Tibial nerve (tissue), 4 donors: Measurements from ENCODE around the gene SETD1A. TPM values are rescaled to one million over a fixed set of nuclear protein-coding genes. Genes with fewer than 3 reads are reported as not detected.

ENCODE experiments used
- DNase-seq, 2 donors: peaks; one replicate each; pipeline ENCODE4 v3.0.0-alpha.2; 2019; ENCODE audit warnings: low spot score in 2 of 2
- H3K27ac ChIP-seq, 4 donors: fragments of 200-600 bp; sonication (generic) in 3 of 4; one replicate each; pipeline ENCODE4 v1.5.1; 2017 to 2019; ENCODE audit warnings: mild to moderate bottlenecking in 1 of 4
- H3K27me3 ChIP-seq, 2 donors: fragments of 200-600 bp; sonication (generic) in 1 of 2; one replicate each; pipeline versions ENCODE4 v1.5.1 to v1.6.0; 2017 to 2019
- H3K36me3 ChIP-seq, 3 donors: fragments of 200-600 bp; sonication (generic); one replicate each; pipeline ENCODE4 v1.5.1; 2018 to 2019
- H3K4me1 ChIP-seq, 4 donors: fragments of 200-600 bp; sonication (generic) in 3 of 4; one replicate each; pipeline ENCODE4 v1.5.1; 2017 to 2019
- H3K4me3 ChIP-seq, 4 donors: fragments of 200-600 bp; sonication (generic) in 3 of 4; one replicate each; pipeline ENCODE4 v1.5.1; 2017 to 2019; ENCODE audit warnings: mild to moderate bottlenecking in 1 of 4, moderate library complexity in 1 of 4
- H3K9me3 ChIP-seq, 4 donors: fragments of 200-600 bp; sonication (generic) in 3 of 4; one replicate each; pipeline ENCODE4 v1.5.1; 2017 to 2019
- CTCF ChIP-seq, 5 experiments: fragments of 200-600 bp in 3 of 5; fragments of 450-650 bp in 2 of 5; sonication (generic) in 3 of 5; IDR thresholded peaks; one replicate each; pipeline ENCODE4 v1.5.1; 2016 to 2019; ENCODE audit warnings: antibody characterized with exemption in 5 of 5, mild to moderate bottlenecking in 3 of 5, moderate library complexity in 2 of 5
- EP300 ChIP-seq, 2 donors: sonication (generic); formaldehyde crosslinking; IDR thresholded peaks; one replicate each; pipeline ENCODE4 v1.6.1; 2017; ENCODE audit warnings: antibody characterized with exemption in 2 of 2, mild to moderate bottlenecking in 1 of 2
- POLR2A ChIP-seq, 2 donors: fragments of 450-650 bp; IDR thresholded peaks; one replicate each; pipeline ENCODE4 v1.6.1; 2017; ENCODE audit warnings: antibody characterized with exemption in 2 of 2, mild to moderate bottlenecking in 2 of 2, moderate library complexity in 2 of 2
- whole genome bisulfite sequencing, 2 donors: methylation state at CpG; one replicate each; pipeline ENCODE4 v1.1.5; 2018; 5-methylcytosine and 5-hydroxymethylcytosine counted together
- total RNA-seq, 4 donors: library from RNA; depleted of rRNA; stranded (reverse); fragments of >200 nt; gene quantifications; one replicate each; pipeline ENCODE4 v1.1.0, GENCODE V29; 2016

The SETD1A gene
- total RNA-seq, 4 donors from 2014 or later, result 7.9 to 17.1 (median 10.7) TPM

GRCh38 chr16:30991052-30991451 is 33.5 kb downstream of the SETD1A start:
- Histone ChIP-seq H3K36me3 (peaks cover 0 to 30% (median 0%) of the 10 kb centered on the region in 3 donors), H3K4me1 (peaks cover 0 to 7% (median 1%) of the 10 kb centered on the region in 4 donors), H3K4me3 (no peak overlapping the region), H3K9me3 (no peaks in the 10 kb centered on the region), H3K27me3 (no peaks in the 10 kb centered on the region), H3K27ac (no peak overlapping the region)
- WGBS, 2 donors, result 78 to 85% methylated on average over 7 to 8 of the region's 8 CpGs
- no peak for TF ChIP-seq POLR2A (IDR thresholded peaks at IDR 0.05)
- TF ChIP-seq CTCF (IDR thresholded peaks at IDR 0.05), result no peak
- TF ChIP-seq EP300 (IDR thresholded peaks at IDR 0.05), result no peak
- DNase-seq, result no peak

DNA sequence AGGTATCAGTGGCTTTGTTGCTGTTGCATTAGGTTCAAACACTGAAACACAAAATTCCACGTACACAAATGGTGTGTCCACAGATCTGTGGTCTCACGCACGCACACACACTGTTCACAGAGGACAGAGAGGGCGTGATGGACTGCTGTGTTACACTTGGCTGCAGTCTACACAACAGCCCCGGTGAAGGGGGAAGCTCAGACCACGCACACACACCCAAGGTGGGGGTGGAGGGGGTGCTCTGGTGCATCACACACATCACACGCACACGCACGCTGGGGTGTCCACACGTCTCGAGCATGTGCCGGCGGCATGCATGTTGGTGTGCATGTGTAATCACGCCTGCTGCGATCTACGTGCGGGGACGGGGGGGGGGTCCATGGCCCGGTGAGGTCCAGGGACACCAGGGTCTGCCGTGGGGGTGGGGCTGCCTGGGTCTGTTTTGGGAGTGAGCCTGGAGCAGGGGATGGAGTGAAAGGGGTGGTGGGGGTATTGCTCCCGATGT is 34.8 kb downstream of the SETD1A start:
- 84 to 87% methylated on average over 16 to 19 of the region's 21 CpGs for WGBS, 2 donors
- Histone ChIP-seq H3K27ac (no peak overlapping the region), H3K4me1 (peaks cover 0 to 12% (median under 1%) of the 10 kb centered on the region in 4 donors), H3K9me3 (no peaks in the 10 kb centered on the region), H3K4me3 (no peak overlapping the region), H3K27me3 (no peaks in the 10 kb centered on the region), H3K36me3 (peaks cover 0 to 18% (median 0%) of the 10 kb centered on the region in 3 donors)
- no peak for DNase-seq
- no peak for TF ChIP-seq POLR2A (IDR thresholded peaks at IDR 0.05)

GRCh38 chr16:30992931-30993816 is 35.6 kb downstream of the SETD1A start:
- Histone ChIP-seq H3K27ac (no peak overlapping the region), H3K4me3 (no peak overlapping the region), H3K27me3 (no peaks in the 10 kb centered on the region), H3K9me3 (no peaks in the 10 kb centered on the region), H3K36me3 (peaks cover 0 to 10% (median 0%) of the 10 kb centered on the region in 3 donors), H3K4me1 (peaks cover 0 to 21% (median 7%) of the 10 kb centered on the region in 4 donors)
- 83 to 87% methylated on average over 29 of the region's 29 CpGs for WGBS, 2 donors
- DNase-seq, result no peak
- no peak for TF ChIP-seq EP300 (IDR thresholded peaks at IDR 0.05)

DNA sequence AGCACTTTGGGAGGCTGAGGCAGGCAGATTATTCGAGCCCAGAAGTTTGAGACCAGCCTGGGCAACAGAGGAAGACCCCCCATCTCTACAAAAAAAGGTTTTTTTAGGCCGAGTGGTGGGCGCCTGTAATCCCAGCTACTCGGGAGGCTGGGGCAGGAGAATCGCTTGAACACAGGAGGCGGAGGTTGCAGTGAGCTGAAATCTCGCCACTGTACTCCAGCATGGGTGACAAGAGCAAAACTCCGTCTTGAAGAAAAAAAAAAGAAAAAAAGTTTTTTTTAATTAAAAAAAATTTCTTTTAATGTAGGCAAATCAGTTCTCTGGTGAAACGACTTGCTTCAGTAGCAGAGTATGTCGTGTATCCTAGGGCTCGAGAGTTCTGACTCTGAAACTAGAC is 38.4 kb downstream of the SETD1A start:
- no peaks in the 10 kb centered on the region for H3K9me3 ChIP-seq
- H3K36me3 ChIP-seq, result no peaks in the 10 kb centered on the region
- WGBS, 2 donors, result 83% methylated on average over 11 of the region's 11 CpGs
- peak overlapping the region in 2 of 4 donors; percentile 75 to 89 for H3K27ac ChIP-seq
- TF ChIP-seq EP300 (IDR thresholded peaks at IDR 0.05) (no peak), POLR2A (IDR thresholded peaks at IDR 0.05) (no peak), CTCF (IDR thresholded peaks at IDR 0.05) (no peak)
- peak overlapping the region in 1 of 4 donors; percentile 63 for H3K4me3 ChIP-seq
- H3K4me1 ChIP-seq, result peaks cover 0 to 27% (median 7%) of the 10 kb centered on the region in 4 donors
- no peaks in the 10 kb centered on the region for H3K27me3 ChIP-seq
- no peak for DNase-seq

DNA sequence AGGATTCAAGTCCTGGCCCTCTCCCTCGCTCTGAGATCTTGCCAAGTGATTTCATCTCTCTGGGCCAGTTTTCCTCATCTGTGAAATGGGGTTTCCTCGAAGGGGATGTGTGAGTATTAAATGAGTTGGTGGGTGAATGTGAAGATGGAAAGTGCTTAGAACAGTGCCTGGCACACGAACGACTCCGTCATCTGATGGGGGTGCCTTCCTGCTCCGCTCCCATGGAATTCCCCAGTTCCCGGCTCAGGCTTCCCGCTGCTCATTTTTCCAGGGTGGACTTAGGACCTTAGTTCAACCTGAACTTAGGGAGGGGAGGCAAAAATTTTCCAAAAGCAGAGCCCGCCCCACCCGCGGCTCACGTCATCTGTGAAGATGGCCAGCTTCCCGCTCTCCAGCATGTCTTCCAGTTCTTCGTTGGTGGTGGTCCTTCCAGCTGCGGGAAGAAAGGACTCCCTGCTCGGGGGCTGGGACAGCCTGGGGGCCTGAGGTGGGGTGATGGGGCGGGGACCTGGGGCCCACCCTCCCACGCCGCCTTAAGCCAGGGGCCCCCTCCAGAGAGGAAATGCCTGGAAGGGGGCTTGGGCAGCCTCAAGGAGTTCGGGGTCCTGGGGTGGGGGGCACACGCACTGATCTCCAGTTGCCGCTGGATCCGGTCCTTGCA is 38.9 kb downstream of the SETD1A start:
- no peak for DNase-seq
- Histone ChIP-seq H3K4me1 (peaks cover 0 to 27% (median 7%) of the 10 kb centered on the region in 4 donors), H3K4me3 (peak overlapping the region; percentile 35 to 63 (median 60)), H3K27me3 (no peaks in the 10 kb centered on the region), H3K9me3 (no peaks in the 10 kb centered on the region), H3K36me3 (no peaks in the 10 kb centered on the region), H3K27ac (peak overlapping the region; percentile 38 to 89 (median 75))
- no peak for TF ChIP-seq POLR2A (IDR thresholded peaks at IDR 0.05)
- no peak for TF ChIP-seq CTCF (IDR thresholded peaks at IDR 0.05)
- TF ChIP-seq EP300 (IDR thresholded peaks at IDR 0.05), result no peak
- 18 to 21% methylated on average over 19 to 23 of the region's 23 CpGs for WGBS, 2 donors
